CD4-positive, alpha-beta T cell (primary cell): ENCODE measurements around the gene GNG10. TPM values are rescaled to one million over a fixed set of nuclear protein-coding genes. Genes with fewer than 3 reads are reported as not detected.

ENCODE experiments used
- ATAC-seq: fragments of 200-7000 bp; cut with Tn5 transposase; one replicate; pipeline ENCODE4 v1.10.0; 2022; ENCODE audit warnings: mild to moderate bottlenecking; ENCODE audit not compliant: poor library complexity
- CTCF ChIA-PET: fragments of 350-600 bp; sonication (Branson Sonifier 250); formaldehyde crosslinking; loops from one replicate; lab custom pipeline; 2021; ENCODE audit warnings: antibody characterized with exemption, inconsistent platforms; lab: Charles Lee
- POLR2A ChIA-PET: fragments of 350-600 bp; sonication (Branson Sonifier 250); formaldehyde crosslinking; loops from one replicate; lab custom pipeline; 2021; ENCODE audit warnings: antibody characterized with exemption, inconsistent platforms; lab: Charles Lee
- DNase-seq, 14 experiments: peaks; one replicate each; pipeline ENCODE4 v3.0.0-alpha.2; 2013 to 2020; ENCODE audit warnings: mixed read lengths in 2 of 14
- H3K27ac ChIP-seq, 2 donors: one replicate each; pipeline versions ENCODE4 v1.5.1 to v1.7.0; 2013; ENCODE audit warnings: low read length in 2 of 2, low read depth in 1 of 2, mild to moderate bottlenecking in 1 of 2
- H3K27me3 ChIP-seq, 2 experiments: 1 replicate in 1 of 2; 2 replicates in 1 of 2; pipeline versions ENCODE4 v1.6.1 to v1.7.0; 2013; ENCODE audit warnings: low read length in 2 of 2, control low read depth in 1 of 2, mild to moderate bottlenecking in 1 of 2, moderate library complexity in 1 of 2; ENCODE audit not compliant: insufficient read depth in 2 of 2, control insufficient read depth in 1 of 2
- H3K36me3 ChIP-seq: one replicate; pipeline ENCODE4 v1.6.1; 2013; ENCODE audit warnings: low read length, control low read depth; ENCODE audit not compliant: insufficient read depth
- H3K4me1 ChIP-seq: one replicate; pipeline ENCODE4 v1.6.1; 2013; ENCODE audit warnings: low read length, control low read depth; ENCODE audit not compliant: insufficient read depth
- H3K4me3 ChIP-seq: one replicate; pipeline ENCODE4 v1.5.1; 2013; ENCODE audit warnings: mild to moderate bottlenecking, low read length, moderate library complexity
- H3K9me3 ChIP-seq, 2 experiments: 1 replicate in 1 of 2; 2 replicates in 1 of 2; pipeline versions ENCODE4 v1.6.1 to v1.7.0; 2013; ENCODE audit warnings: low read length in 2 of 2, mild to moderate bottlenecking in 2 of 2, control low read depth in 1 of 2, moderate library complexity in 1 of 2; ENCODE audit not compliant: control insufficient read depth in 1 of 2, insufficient read depth in 1 of 2
- H3K27ac Mint-ChIP-seq: one replicate; pipeline ENCODE4 v1.8.0; 2020; ENCODE audit warnings: mixed read lengths
- H3K27me3 Mint-ChIP-seq: one replicate; pipeline ENCODE4 v1.8.0; 2021; ENCODE audit warnings: mixed read lengths
- H3K36me3 Mint-ChIP-seq: one replicate; pipeline ENCODE4 v1.8.0; 2021; ENCODE audit warnings: low read depth, mixed read lengths
- H3K4me1 Mint-ChIP-seq: one replicate; pipeline ENCODE4 v1.8.0; 2021; ENCODE audit warnings: low read depth, mixed read lengths
- H3K4me3 Mint-ChIP-seq: one replicate; pipeline ENCODE4 v1.8.0; 2020; ENCODE audit warnings: mild to moderate bottlenecking, mixed read lengths
- H3K9me3 Mint-ChIP-seq: one replicate; pipeline ENCODE4 v1.8.0; 2020; ENCODE audit warnings: mixed read lengths
- CTCF ChIP-seq: fragments of 200-600 bp; IDR thresholded peaks from one replicate; pipeline ENCODE4 v1.8.0; 2022; ENCODE audit warnings: antibody characterized with exemption, mild to moderate bottlenecking
- intact Hi-C, 2 experiments: fragments of 100-400 bp; cut with DNase I in 1 of 2; cut with micrococcal nuclease in 1 of 2; formaldehyde crosslinking; loops; one replicate each; pipeline versions ENCODE4 v1.15.1 to v1.9.0; 2023 to 2025; cut with DNase I, micrococcal nuclease
- total RNA-seq, 174 experiments: library from RNA in 2 of 174; stranded (reverse) in 2 of 174; gene quantifications; one replicate each; pipeline ENCODE4 v1.2.3 and lab custom pipeline; 2021 to 2026

Gene GNG10
- total RNA-seq, 2 experiments from 2014 or later: 2.8 to 3.0 TPM

GRCh38 chr9:111644195-111644772, 17.1 kb upstream of the GNG10 start:
- no peaks in the 10 kb centered on the region for H3K27me3 ChIP-seq
- no peak overlapping the region for H3K4me3 ChIP-seq
- Mint-ChIP-seq H3K36me3 (peaks cover 34% of the 10 kb centered on the region), H3K27me3 (no peaks in the 10 kb centered on the region), H3K4me1 (no peaks in the 10 kb centered on the region), H3K27ac (no peak overlapping the region), H3K9me3 (no peaks in the 10 kb centered on the region), H3K4me3 (no peak overlapping the region)
- DNase-seq (no peak), ATAC-seq (no peak)
- POLR2A ChIA-PET: no interaction called here
- H3K27ac ChIP-seq: no peak overlapping the region
- TF ChIP-seq CTCF: no peak
- H3K9me3 ChIP-seq: no peaks in the 10 kb centered on the region
- intact Hi-C loops: no loop called here
- H3K36me3 ChIP-seq: peaks cover 24% of the 10 kb centered on the region
- H3K4me1 ChIP-seq: no peaks in the 10 kb centered on the region
- CTCF ChIA-PET: no interaction called here

GRCh38 chr9:111645806-111646205, 15.6 kb upstream of the GNG10 start:
- intact Hi-C loops: no loop called here
- Histone ChIP-seq H3K9me3 (no peaks in the 10 kb centered on the region), H3K27me3 (no peaks in the 10 kb centered on the region), H3K4me3 (no peak overlapping the region), H3K27ac (no peak overlapping the region), H3K4me1 (no peaks in the 10 kb centered on the region), H3K36me3 (peaks cover 29% of the 10 kb centered on the region)
- Mint-ChIP-seq H3K36me3 (peaks cover 45% of the 10 kb centered on the region), H3K4me3 (no peak overlapping the region), H3K27me3 (no peaks in the 10 kb centered on the region), H3K4me1 (no peaks in the 10 kb centered on the region), H3K9me3 (no peaks in the 10 kb centered on the region), H3K27ac (no peak overlapping the region)
- POLR2A ChIA-PET: no interaction called here
- DNase-seq (no peak), ATAC-seq (no peak)
- TF ChIP-seq CTCF: no peak
- CTCF ChIA-PET: no interaction called here

- no peak overlapping the region for H3K4me3 Mint-ChIP-seq
- intact Hi-C loops: no loop called here
- TF ChIP-seq CTCF: no peak
- Histone ChIP-seq H3K9me3 (no peaks in the 10 kb centered on the region), H3K27ac (no peak overlapping the region), H3K4me1 (no peaks in the 10 kb centered on the region), H3K4me3 (no peak overlapping the region), H3K27me3 (no peaks in the 10 kb centered on the region), H3K36me3 (peaks cover 29% of the 10 kb centered on the region)
- no peak overlapping the region for H3K27ac Mint-ChIP-seq
- no peak for DNase-seq
- no peak for ATAC-seq
- H3K9me3 Mint-ChIP-seq: no peaks in the 10 kb centered on the region
- peaks cover 45% of the 10 kb centered on the region for H3K36me3 Mint-ChIP-seq
- ChIA-PET CTCF (no interaction called here), POLR2A (no interaction called here)
- H3K4me1 Mint-ChIP-seq: no peaks in the 10 kb centered on the region
- no peaks in the 10 kb centered on the region for H3K27me3 Mint-ChIP-seq
Measured at GRCh38 chr9:111646417-111646816, 15.0 kb upstream of the GNG10 start.
